GM18505 (cell line): ENCODE results near the gene HORMAD2.
"Not testable (repeated sequence)": the region's sequence is repeated elsewhere in the genome, so short reads cannot be mapped to it uniquely, and the experiment has no call there.

Source experiments
- ATAC-seq: cut with Tn5 transposase; IDR thresholded peaks from one replicate; pipeline ENCODE4 v1.9.1; 2021; ENCODE audit not compliant: unreplicated experiment
- POLR2A ChIP-seq: IDR thresholded peaks from 4 replicates; pipeline ENCODE4 v1.6.1; 2011; ENCODE audit warnings: borderline replicate concordance; ENCODE audit not compliant: insufficient read depth, insufficient read length; ENCODE audit errors: extremely low read depth

Gene HORMAD2

GRCh38 chr22:30191040-30191701 is 110.9 kb downstream of the HORMAD2 start:
- ATAC-seq, result no peak

GRCh38 chr22:30192427-30192826 is 112.2 kb downstream of the HORMAD2 start:
- ATAC-seq, result no peak
- TF ChIP-seq POLR2A, result no peak

More at GRCh38 chr22:30191040-30191701, 110.9 kb downstream of the HORMAD2 start:
- no peak for TF ChIP-seq POLR2A

- TF ChIP-seq POLR2A, result no peak
- ATAC-seq, result no peak
These were observed 112.9 kb downstream of the HORMAD2 start for GRCh38 chr22:30193031-30193775.

- ATAC-seq, result no peak
- TF ChIP-seq POLR2A, result no peak
These were observed 115.2 kb downstream of the HORMAD2 start for GRCh38 chr22:30195245-30196140.

GRCh38 chr22:30196141-30196879 is 116.0 kb downstream of the HORMAD2 start:
- no peak for ATAC-seq
- no peak for TF ChIP-seq POLR2A

- ATAC-seq, result no peak
- no peak for TF ChIP-seq POLR2A
These were observed 116.6 kb downstream of the HORMAD2 start for GRCh38 chr22:30196880-30197336.

GRCh38 chr22:30197389-30197788 is 117.1 kb downstream of the HORMAD2 start:
- no peak for TF ChIP-seq POLR2A
- ATAC-seq, result no peak

- TF ChIP-seq POLR2A, result no peak
- ATAC-seq, result no peak
These were observed 118.0 kb downstream of the HORMAD2 start for GRCh38 chr22:30198152-30198825.

GRCh38 chr22:30198921-30199320 is 118.7 kb downstream of the HORMAD2 start:
- no peak for ATAC-seq
- no peak for TF ChIP-seq POLR2A

GRCh38 chr22:30200905-30201304 is 120.6 kb downstream of the HORMAD2 start:
- not testable (repeated sequence) for ATAC-seq

- TF ChIP-seq POLR2A, result no peak
- no peak for ATAC-seq
These were observed 121.7 kb downstream of the HORMAD2 start for GRCh38 chr22:30201945-30202344.

GRCh38 chr22:30202531-30203006 is 122.3 kb downstream of the HORMAD2 start:
- ATAC-seq, result no peak
- TF ChIP-seq POLR2A, result no peak

GRCh38 chr22:30204015-30204741 is 123.9 kb downstream of the HORMAD2 start:
- ATAC-seq, result no peak
- TF ChIP-seq POLR2A, result no peak
